ENCODE results near the gene OPTC. TPM values are rescaled to one million over a fixed set of nuclear protein-coding genes. Genes with fewer than 3 reads are reported as not detected.
"Not testable (repeated sequence)": the region's sequence is repeated elsewhere in the genome, so short reads cannot be mapped to it uniquely, and the experiment has no call there.

Gene OPTC
- total RNA-seq, 1 donor from 2014 or later = 0.36 TPM

DNA sequence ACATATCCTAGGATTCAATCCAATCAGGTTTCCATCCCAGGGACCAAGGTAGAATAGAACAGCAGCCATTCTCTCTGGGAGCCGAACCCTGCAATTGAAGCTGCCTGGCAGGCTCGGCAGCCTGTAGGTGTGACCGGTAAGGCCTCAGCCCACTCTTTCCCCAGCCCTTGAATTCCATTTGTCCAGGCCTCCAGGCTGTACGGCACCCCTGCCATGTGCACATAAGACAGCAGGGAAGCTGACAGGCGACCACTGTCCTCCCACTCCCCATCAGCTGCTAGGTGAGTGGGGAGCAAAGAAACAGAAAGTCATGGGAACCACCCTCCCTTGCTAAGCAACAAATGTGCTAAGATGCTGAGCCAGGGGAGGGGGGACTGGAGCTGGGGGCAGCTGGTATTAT lies 23.0 kb downstream of the OPTC start:
- TF ChIP-seq, protein P1, sequence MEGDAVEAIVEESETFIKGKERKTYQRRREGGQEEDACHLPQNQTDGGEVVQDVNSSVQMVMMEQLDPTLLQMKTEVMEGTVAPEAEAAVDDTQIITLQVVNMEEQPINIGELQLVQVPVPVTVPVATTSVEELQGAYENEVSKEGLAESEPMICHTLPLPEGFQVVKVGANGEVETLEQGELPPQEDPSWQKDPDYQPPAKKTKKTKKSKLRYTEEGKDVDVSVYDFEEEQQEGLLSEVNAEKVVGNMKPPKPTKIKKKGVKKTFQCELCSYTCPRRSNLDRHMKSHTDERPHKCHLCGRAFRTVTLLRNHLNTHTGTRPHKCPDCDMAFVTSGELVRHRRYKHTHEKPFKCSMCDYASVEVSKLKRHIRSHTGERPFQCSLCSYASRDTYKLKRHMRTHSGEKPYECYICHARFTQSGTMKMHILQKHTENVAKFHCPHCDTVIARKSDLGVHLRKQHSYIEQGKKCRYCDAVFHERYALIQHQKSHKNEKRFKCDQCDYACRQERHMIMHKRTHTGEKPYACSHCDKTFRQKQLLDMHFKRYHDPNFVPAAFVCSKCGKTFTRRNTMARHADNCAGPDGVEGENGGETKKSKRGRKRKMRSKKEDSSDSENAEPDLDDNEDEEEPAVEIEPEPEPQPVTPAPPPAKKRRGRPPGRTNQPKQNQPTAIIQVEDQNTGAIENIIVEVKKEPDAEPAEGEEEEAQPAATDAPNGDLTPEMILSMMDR (IDR thresholded peaks at IDR 0.05; ENCODE audit: unreplicated experiment) = no peak
- no peak for DNase-seq (ENCODE audit: low spot score)
- no peaks in the 10 kb centered on the region for H3K36me3 Mint-ChIP-seq (ENCODE audit: low read depth, unreplicated experiment)
- no peak overlapping the region for H3K27ac Mint-ChIP-seq (ENCODE audit: unreplicated experiment)
- no peaks in the 10 kb centered on the region for H3K9me3 Mint-ChIP-seq (ENCODE audit: unreplicated experiment)
- H3K4me3 Mint-ChIP-seq (ENCODE audit: unreplicated experiment) = no peak overlapping the region
- H3K4me1 Mint-ChIP-seq (ENCODE audit: unreplicated experiment) = peaks cover 42% of the 10 kb centered on the region
- peaks cover 9% of the 10 kb centered on the region for H3K27me3 Mint-ChIP-seq (ENCODE audit: unreplicated experiment)

DNA sequence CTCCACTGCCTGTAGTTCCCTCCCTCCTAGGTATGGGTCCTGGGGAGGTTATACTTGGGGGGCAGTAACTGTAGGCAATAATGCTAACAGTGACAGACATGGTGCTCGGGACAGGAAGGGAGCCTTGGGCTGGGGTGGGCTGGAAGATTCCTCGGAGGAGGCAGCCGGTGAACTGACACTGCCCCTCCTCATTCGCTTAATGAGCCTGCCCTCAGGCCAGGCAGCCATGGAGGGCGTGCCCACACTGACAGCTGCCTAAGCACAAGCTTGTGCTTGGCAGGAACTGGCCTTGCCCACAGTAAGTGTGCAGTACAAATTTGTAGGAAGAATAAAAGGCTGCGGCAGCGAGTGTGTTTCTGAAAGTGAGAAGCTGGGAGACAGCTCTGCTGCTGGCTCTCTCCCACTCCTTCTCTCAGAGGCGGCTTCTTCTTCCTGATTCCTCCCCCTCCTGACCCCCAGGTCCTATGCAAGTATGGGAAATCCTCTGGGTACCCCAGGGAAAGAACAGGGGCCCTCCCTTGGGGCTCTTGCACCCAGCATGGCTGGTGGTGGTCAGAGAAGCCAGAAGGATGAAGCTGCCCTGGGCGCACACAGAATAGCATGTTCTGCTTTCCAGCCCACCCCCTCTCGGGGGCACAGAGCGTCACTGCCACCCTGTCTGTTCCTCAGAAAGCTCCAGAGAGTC lies 23.6 kb downstream of the OPTC start:
- Mint-ChIP-seq H3K27ac (ENCODE audit: unreplicated experiment) (no peak overlapping the region), H3K9me3 (ENCODE audit: unreplicated experiment) (no peaks in the 10 kb centered on the region), H3K4me1 (ENCODE audit: unreplicated experiment) (peaks cover 36% of the 10 kb centered on the region), H3K4me3 (ENCODE audit: unreplicated experiment) (no peak overlapping the region), H3K36me3 (ENCODE audit: low read depth, unreplicated experiment) (no peaks in the 10 kb centered on the region), H3K27me3 (ENCODE audit: unreplicated experiment) (peaks cover 5% of the 10 kb centered on the region)
- no peak for DNase-seq (ENCODE audit: low spot score)
- TF ChIP-seq, protein P1 (IDR thresholded peaks at IDR 0.05; ENCODE audit: unreplicated experiment) = no peak

DNA sequence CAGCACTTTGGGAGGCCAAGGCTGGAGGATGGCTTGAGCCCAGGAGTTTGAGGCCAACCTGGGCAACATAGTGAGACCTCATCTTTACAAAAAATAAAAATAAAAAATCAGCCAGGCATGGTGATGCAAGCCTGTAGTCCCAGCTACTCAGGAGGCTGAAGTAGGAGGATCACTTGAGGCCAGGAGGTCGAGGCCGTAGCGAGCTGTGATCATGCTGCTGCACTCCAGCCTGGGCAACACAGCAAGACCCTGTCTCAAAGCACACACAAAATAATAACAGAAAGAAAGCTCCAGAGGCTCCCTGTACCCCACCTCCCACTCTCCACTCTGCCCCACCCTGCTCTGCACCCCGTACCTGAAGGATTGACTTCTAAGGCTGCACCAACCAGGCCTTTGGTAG lies 24.2 kb downstream of the OPTC start:
- peaks cover 30% of the 10 kb centered on the region for H3K4me1 Mint-ChIP-seq (ENCODE audit: unreplicated experiment)
- DNase-seq (ENCODE audit: low spot score); H3K9me3 Mint-ChIP-seq (ENCODE audit: unreplicated experiment); H3K27me3 Mint-ChIP-seq (ENCODE audit: unreplicated experiment); H3K27ac Mint-ChIP-seq (ENCODE audit: unreplicated experiment); H3K36me3 Mint-ChIP-seq (ENCODE audit: low read depth, unreplicated experiment); H3K4me3 Mint-ChIP-seq (ENCODE audit: unreplicated experiment): not testable (repeated sequence)

- Mint-ChIP-seq H3K27me3 (ENCODE audit: unreplicated experiment) (peaks cover 2% of the 10 kb centered on the region), H3K27ac (ENCODE audit: unreplicated experiment) (no peak overlapping the region), H3K9me3 (ENCODE audit: unreplicated experiment) (no peaks in the 10 kb centered on the region), H3K4me1 (ENCODE audit: unreplicated experiment) (peaks cover 26% of the 10 kb centered on the region), H3K36me3 (ENCODE audit: low read depth, unreplicated experiment) (no peaks in the 10 kb centered on the region), H3K4me3 (ENCODE audit: unreplicated experiment) (peak overlapping the region; percentile 42)
- TF ChIP-seq, protein P1 (IDR thresholded peaks at IDR 0.05; ENCODE audit: unreplicated experiment) = no peak
- no peak for DNase-seq (ENCODE audit: low spot score)
Measured at GRCh38 chr1:203518541-203518940, 24.6 kb downstream of the OPTC start.

GRCh38 chr1:203519053-203519840 lies 25.3 kb downstream of the OPTC start:
- peak overlapping the region; percentile 42 for H3K4me3 Mint-ChIP-seq (ENCODE audit: unreplicated experiment)
- H3K4me1 Mint-ChIP-seq (ENCODE audit: unreplicated experiment) = peaks cover 23% of the 10 kb centered on the region
- peaks cover 2% of the 10 kb centered on the region for H3K27me3 Mint-ChIP-seq (ENCODE audit: unreplicated experiment)
- H3K36me3 Mint-ChIP-seq (ENCODE audit: low read depth, unreplicated experiment) = no peaks in the 10 kb centered on the region
- DNase-seq (ENCODE audit: low spot score) = no peak
- H3K27ac Mint-ChIP-seq (ENCODE audit: unreplicated experiment) = no peak overlapping the region
- TF ChIP-seq, protein P1 (IDR thresholded peaks at IDR 0.05; ENCODE audit: unreplicated experiment) = no peak
- no peaks in the 10 kb centered on the region for H3K9me3 Mint-ChIP-seq (ENCODE audit: unreplicated experiment)
